HG03280 (cell line): ENCODE data around the gene MEIOB.

Experiments used
- ATAC-seq: cut with Tn5 transposase; IDR thresholded peaks from one replicate; pipeline ENCODE4 v1.9.1; 2021; ENCODE audit warnings: mild to moderate bottlenecking, moderate library complexity; ENCODE audit not compliant: unreplicated experiment

Gene MEIOB

GRCh38 chr16:1832838-1833454 lies 39.0 kb downstream of the MEIOB start:
- no peak for ATAC-seq

DNA sequence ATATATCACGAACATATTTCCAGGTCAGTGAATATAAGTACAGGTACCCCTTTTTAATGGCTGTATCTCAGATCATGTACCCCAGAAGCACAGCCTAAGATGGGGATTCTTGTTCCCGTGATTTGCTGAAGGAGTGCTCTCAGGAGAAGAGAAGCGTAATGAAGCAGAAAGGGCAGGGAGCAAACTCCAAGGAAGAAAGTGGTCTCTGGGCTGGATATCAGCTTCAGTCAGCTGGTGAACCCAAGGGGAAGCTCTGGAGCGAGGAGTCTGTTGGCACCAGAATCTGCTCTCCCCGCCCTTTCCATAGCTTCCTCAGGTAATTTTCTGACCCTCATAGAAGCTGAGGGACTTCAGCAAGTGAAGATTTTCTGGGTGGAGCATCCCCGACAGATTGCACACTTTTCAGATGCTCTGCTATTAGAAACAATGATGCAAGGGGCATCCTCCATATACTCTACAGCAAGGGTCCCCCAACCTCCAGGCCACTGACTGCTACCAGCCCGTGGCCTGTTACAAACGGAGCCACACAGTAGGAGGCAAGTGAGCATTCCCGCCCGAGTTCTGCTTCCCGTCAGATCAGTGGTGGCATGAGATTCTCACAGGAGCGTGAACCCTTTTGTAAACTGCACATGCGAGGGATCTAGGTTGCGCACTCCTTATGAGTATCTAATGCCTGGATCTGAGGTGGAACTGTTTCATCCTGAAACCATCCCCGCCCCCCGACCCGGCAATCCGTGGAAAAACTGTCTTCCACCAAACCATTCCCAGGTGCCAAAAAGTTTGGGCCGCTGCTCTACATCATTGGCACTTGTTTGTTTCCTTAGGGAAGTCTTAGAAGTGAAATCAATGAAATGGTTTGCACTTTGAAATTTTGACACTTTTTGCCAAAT lies 40.5 kb downstream of the MEIOB start:
- ATAC-seq, result no peak

DNA sequence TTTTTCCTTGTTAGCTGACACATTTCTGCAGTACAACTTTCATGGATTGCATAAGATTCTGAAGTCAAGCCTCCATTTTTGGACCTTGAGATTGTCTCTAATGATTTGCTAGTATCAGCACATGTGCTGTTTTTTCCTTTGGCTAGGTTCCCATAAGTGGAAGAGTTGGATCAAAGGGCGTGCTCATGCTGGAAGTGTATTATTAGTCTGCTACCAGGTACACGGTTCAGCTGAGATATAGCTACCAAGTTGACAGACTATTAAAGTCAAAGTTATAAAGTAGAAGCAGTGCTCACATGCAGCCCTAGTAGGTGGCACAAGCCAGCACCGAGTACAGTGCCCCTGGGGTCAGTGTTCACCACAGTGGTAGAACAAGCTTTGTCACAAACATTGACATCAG lies 41.8 kb downstream of the MEIOB start:
- no peak for ATAC-seq

GRCh38 chr16:1828645-1829410 lies 43.1 kb downstream of the MEIOB start:
- ATAC-seq, result no peak

DNA sequence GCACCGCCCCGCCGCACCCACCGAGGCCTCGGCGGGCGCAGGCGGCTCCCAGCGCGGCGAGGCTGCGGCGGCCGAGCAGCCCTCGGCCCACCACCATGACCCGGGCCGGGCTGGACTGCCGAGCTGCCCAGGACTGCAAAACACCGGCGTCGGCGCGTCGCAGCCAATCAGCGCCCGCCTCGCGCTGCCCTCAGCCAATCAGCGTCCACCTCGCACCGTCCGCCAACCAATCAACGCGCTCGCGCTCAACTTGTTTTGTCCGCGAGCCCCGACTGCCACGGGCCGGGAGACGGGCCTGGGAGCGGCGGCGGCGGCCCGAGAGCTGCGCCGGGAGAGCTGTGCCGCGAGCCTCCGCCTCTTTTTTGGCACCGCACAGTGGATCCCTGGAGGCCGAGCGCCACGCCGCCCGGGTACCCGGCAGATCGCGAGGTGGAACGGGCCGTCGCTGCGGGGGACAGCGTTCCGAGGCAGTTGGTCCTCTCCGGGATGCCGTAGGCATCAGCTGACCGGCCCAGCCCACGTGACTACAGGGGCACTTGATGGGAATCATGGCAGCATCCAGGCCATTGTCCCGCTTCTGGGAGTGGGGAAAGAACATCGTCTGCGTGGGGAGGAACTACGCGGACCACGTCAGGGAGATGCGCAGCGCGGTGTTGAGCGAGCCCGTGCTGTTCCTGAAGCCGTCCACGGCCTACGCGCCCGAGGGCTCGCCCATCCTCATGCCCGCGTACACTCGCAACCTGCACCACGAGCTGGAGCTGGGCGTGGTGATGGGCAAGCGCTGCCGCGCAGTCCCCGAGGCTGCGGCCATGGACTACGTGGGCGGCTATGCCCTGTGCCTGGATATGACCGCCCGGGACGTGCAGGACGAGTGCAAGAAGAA lies 45.0 kb downstream of the MEIOB start, which contains the start of the genes FAHD1 and HAGH:
Gene FAHD1 (plus strand): TSS at position 516 of the 883 bp plus-strand sequence. CDS start 33 bp downstream, at position 549.
Gene HAGH (minus strand): TSS at position 135 of the 883 bp plus-strand sequence. CDS start 38 bp downstream, at position 97.
- ATAC-seq, result peak; percentile 81

DNA sequence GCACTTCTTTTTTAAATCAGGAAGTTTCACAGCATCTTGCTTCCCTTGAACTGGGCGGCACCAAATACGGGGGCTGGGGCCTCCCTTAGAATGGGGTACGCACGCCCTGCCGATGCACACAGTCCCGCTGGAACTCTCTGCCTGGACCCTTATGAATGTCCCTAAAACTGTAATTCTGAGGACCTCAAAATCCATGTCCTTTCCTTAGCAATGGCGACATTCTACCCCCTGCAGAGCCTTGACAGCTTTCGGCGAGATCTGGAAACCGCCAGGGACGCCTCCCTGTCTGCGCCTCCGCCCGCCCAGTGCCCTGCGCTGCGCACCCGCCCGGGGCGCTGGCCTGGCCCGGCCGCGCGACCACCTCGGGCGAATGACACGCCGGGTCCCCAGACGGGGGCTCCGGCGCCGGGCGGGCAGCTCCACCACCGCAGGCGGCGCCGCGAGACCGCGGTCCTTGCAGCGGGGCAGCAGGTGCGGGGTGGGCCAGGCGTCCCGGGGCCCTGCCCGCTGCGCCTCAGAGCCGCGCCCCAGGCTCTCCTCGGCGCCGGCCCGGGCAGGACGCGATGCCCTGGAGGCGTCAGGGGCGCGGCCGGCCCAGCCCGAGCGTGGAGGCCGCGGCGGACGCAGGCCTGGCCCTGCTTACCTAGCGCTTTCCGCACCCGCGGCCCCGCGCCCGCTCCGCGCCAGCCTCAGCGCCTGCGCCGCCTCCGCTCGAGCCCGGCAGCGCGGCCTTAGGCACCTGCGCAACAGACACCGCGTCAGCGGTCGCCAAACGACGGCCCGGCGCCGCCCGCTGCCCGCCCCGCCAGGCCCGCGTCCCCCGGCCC lies 45.9 kb downstream of the MEIOB start:
- ATAC-seq, result peak; percentile 49

GRCh38 chr16:1825381-1825863 lies 46.5 kb downstream of the MEIOB start:
- ATAC-seq, result no peak

DNA sequence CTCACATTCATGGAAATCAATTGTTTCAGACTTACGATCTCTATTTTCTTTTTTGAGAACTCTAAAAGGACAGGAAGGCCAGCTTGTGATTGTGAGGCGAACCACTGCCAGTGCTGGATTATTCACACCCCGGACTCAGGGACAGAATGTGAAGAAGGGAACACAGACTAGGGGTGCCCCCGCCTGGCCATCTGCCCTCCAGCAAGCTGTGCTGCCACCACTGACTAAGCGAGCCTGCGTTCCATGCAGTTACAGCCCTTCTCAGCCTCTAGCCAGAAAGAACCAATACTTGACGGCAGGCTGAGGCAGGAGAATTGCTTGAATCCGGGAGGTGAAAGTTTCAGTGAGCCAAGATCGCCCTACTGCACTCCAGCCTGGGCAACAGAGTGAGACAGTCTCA lies 48.1 kb downstream of the MEIOB start:
- ATAC-seq, result no peak

DNA sequence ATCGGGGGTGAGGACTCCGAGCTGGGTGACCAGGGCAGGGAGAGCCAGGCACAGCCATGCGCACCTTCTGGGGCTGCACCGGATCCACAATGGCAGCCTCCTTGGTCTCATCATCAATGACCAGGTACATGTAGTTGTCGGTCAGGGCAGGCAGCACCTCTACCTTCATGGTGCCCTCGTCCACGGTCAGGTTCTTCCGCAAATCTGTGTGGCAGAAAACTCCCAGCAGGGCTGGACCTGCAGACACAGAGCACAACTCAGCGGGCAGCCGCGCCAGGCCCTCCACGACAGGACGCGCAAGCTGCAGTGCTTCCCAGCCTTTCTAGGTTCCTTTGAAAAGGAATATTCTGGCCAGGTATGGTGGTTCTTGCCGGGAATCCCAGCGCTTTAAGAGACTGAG lies 49.2 kb downstream of the MEIOB start:
- ATAC-seq, result no peak

- no peak for ATAC-seq
Observed at GRCh38 chr16:1821861-1822611, 49.9 kb downstream of the MEIOB start.

DNA sequence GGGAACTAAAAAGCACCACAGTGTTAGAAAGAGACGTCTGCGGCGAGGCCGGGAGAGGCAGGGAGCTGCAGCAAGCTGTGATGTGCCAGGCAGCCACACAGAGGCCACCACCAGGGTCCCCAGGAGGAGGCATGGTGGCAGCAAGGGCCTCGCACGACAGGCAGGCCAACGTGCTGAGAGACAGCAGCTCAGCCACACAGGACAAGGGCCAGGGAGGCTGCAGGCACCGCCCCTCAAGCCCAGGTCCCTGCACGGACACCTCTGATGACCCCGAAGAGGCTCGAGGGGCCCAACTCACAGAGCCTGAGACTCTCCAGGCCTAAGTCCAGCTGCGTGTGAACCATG lies 51.0 kb downstream of the MEIOB start:
- ATAC-seq, result no peak

GRCh38 chr16:1820096-1820945 lies 51.6 kb downstream of the MEIOB start:
- ATAC-seq, result no peak

DNA sequence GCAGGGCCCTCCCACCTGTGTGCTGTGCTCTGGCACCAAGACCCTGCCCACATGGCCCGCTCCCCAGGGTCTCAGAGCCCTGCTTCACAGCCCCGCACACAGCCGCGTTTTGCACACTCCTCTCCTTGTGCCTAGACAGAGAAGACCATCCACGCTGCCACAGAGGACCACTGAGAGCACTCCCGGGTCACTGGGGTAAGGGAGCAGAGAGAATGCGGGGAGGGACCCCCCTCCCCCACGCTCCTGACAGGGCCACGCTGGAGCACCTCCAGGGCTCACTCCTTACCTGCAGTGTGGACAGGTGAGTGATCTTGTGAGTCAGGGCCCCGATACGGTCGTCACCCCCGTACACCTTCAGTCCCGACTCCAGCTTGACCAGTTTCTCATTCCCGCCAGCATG lies 52.4 kb downstream of the MEIOB start:
- no peak for ATAC-seq

GRCh38 chr16:1818873-1819525 lies 53.0 kb downstream of the MEIOB start:
- no peak for ATAC-seq

DNA sequence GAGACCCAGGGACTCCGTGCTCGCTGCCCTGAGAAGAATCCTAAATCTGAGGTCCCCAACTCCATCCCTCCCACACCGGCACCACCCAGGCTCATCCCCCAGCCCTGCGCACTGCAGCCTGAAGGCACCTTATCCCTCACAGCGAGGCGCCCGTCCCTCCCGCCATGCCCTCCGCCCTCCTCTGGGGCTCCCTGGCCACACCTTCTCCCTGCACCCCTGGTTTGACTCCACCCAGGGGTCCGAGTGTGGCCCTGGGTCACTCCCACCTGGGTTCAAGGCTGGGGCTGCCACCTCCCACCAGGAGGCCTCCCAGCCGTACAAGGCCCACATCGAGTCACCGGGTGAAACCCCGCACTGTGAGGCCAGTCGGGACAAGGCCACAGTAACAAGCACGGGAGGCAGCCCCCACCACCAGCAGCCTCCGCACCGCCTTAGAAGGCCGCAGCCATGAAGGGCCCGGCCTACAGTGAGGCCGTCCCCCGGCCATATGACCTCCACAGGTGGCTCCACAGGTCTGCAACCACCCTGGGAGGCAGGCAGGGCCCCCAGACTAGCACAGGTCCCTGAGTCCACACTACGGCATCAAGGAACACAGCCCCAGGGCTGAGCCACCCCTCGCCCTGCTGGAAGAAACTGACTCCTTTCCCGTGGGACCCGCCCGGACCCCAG lies 53.6 kb downstream of the MEIOB start:
- ATAC-seq, result no peak

DNA sequence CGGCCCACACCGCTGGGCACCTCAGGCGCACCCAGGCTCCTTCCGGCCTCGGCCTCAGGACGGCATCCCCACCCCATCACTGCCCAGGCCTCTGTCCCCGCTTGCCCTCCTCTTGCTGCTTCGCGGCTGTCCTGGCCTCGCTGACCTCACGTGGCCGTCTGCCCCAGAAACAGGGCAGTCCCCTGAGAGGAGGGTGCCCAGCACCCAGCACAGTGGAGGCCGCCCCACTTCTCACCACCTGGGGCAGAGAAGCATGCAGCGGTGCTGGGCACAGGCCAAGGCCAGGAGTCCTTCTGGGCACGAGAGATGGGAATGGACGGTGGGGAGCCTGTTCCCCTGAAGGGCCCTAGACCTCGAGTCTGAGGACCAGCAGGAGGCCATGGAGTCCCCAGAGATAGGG lies 54.2 kb downstream of the MEIOB start:
- ATAC-seq, result no peak

- ATAC-seq, result no peak
Observed at GRCh38 chr16:1817276-1817589, 54.7 kb downstream of the MEIOB start.
